A549 (cell line): ENCODE measurements around the gene PLA2G4B. TPM values are rescaled to one million over a fixed set of nuclear protein-coding genes. Genes with fewer than 3 reads are reported as not detected.

Experiments used
- ATAC-seq, 2 experiments: fragments of 200-7000 bp in 1 of 2; fragments of >200 bp in 1 of 2; cut with Nextera tagmentation in 1 of 2; cut with Tn5 transposase in 1 of 2; 3 replicates each; pipeline versions ENCODE4 v1.8.0 to v1.9.1; 2018 to 2020; ENCODE audit warnings: mild to moderate bottlenecking in 1 of 2, moderate library complexity in 1 of 2
- CTCF ChIA-PET: fragments of 300-600 bp; sonication (Branson Sonifier 250); formaldehyde crosslinking; extraction: SDS; loops from one replicate; lab custom pipeline; 2021; ENCODE audit warnings: antibody characterized with exemption, inconsistent platforms; lab: Yijun Ruan, JAX
- POLR2A ChIA-PET: fragments of 350-600 bp; formaldehyde crosslinking; extraction: SDS; loops from one replicate; lab custom pipeline; 2021; ENCODE audit warnings: antibody characterized with exemption, inconsistent platforms; lab: Yijun Ruan, JAX
- DNase-seq, 2 experiments: peaks; one replicate each; pipeline versions ENCODE4 v3.0.0 to v3.0.0-alpha.2; 2011 to 2016; ENCODE audit warnings: low read depth in 1 of 2, low spot score in 1 of 2
- FAIRE-seq: peaks from 2 replicates; lab custom pipeline; 2011; peaks lifted over from hg19 to GRCh38; lab: Jason Lieb, UNC
- H3K27ac ChIP-seq, 2 experiments: fragments of >200 bp; sonication (Bioruptor Twin); formaldehyde crosslinking; 3 replicates each; pipeline ENCODE4 v1.5.1; 2016 to 2017
- H3K4me1 ChIP-seq: fragments of >200 bp; sonication (Bioruptor Twin); formaldehyde crosslinking; 3 replicates; pipeline ENCODE4 v1.6.1; 2016
- H3K4me2 ChIP-seq: fragments of >200 bp; sonication (Bioruptor Twin); formaldehyde crosslinking; 3 replicates; pipeline ENCODE4 v1.6.1; 2016
- H3K4me3 ChIP-seq: fragments of >200 bp; sonication (Bioruptor Twin); formaldehyde crosslinking; 3 replicates; pipeline ENCODE4 v1.5.1; 2016
- H3K9me3 ChIP-seq: fragments of >200 bp; sonication (Bioruptor Twin); formaldehyde crosslinking; 3 replicates; pipeline ENCODE4 v1.6.1; 2016
- BHLHE40 ChIP-seq: IDR thresholded peaks from 2 replicates; pipeline ENCODE4 v1.6.1; 2012; ENCODE audit warnings: low read depth, low read length, inconsistent platforms
- CBX2 ChIP-seq: fragments of 200-600 bp; sonication (generic); IDR thresholded peaks from 2 replicates; pipeline ENCODE4 v1.6.1; 2016; ENCODE audit warnings: low read depth, mild to moderate bottlenecking, borderline replicate concordance
- E2F6 ChIP-seq: IDR thresholded peaks from 2 replicates; pipeline ENCODE4 v1.6.1; 2012; ENCODE audit warnings: low read depth, borderline replicate concordance
- EHMT2 ChIP-seq: fragments of 200-600 bp; sonication (generic); IDR thresholded peaks from 2 replicates; pipeline ENCODE4 v1.6.1; 2016; ENCODE audit warnings: antibody characterized with exemption, low read depth, mild to moderate bottlenecking, moderate library complexity
- FOXS1 ChIP-seq: fragments of 250-450 bp; sonication (Bioruptor Pico); IDR thresholded peaks from 2 replicates; pipeline ENCODE4 v1.5.0; 2020; ENCODE audit warnings: mild to moderate bottlenecking, moderate library complexity
- HDAC2 ChIP-seq: fragments of 200-600 bp; sonication (generic); IDR thresholded peaks from 2 replicates; pipeline ENCODE4 v1.6.1; 2016
- HOXB5 ChIP-seq: fragments of 250-450 bp; sonication (Bioruptor Pico); IDR thresholded peaks from 2 replicates; pipeline ENCODE4 v1.5.0; 2020; ENCODE audit warnings: mild to moderate bottlenecking, moderate library complexity
- MAZ ChIP-seq: fragments of 150-350 bp; IDR thresholded peaks from 2 replicates; pipeline ENCODE4 v1.6.1; 2014; ENCODE audit warnings: antibody characterized with exemption, low read depth, low read length, borderline replicate concordance
- NFE2L2 ChIP-seq: fragments of 150-350 bp; conservative IDR thresholded peaks from 2 replicates; pipeline ENCODE4 v1.6.1; 2014; ENCODE audit warnings: low read length
- NPAS2 ChIP-seq: fragments of 250-450 bp; sonication (Bioruptor Pico); IDR thresholded peaks from 2 replicates; pipeline ENCODE4 v1.8.0; 2022; ENCODE audit warnings: mild to moderate bottlenecking, moderate library complexity, borderline replicate concordance
- PHF8 ChIP-seq: fragments of 200-600 bp; sonication (generic); IDR thresholded peaks from 2 replicates; pipeline ENCODE4 v1.6.1; 2016; ENCODE audit warnings: low read depth, mild to moderate bottlenecking, antibody characterized with exemption, moderate library complexity, borderline replicate concordance
- RFX5 ChIP-seq: fragments of 450-650 bp; IDR thresholded peaks from 2 replicates; pipeline ENCODE4 v1.7.1; 2014; ENCODE audit warnings: antibody characterized with exemption, mild to moderate bottlenecking, moderate library complexity
- SMC3 ChIP-seq: fragments of >200 bp; sonication (Bioruptor Twin); formaldehyde crosslinking; IDR thresholded peaks from 3 replicates; pipeline ENCODE4 v1.6.1; 2018; ENCODE audit warnings: inconsistent platforms
- ZC3H11A ChIP-seq: fragments of 450-650 bp; IDR thresholded peaks from 2 replicates; pipeline ENCODE4 v1.6.1; 2014; ENCODE audit warnings: antibody characterized with exemption, mild to moderate bottlenecking
- WGBS: methylation state at CpG from one replicate; pipeline ENCODE4 v1.1.6; 2017; ENCODE audit errors: missing lambda C conversion rate; 5-methylcytosine and 5-hydroxymethylcytosine counted together
- polyA plus RNA-seq, 4 experiments: library from polyadenylated mRNA; depleted of rRNA in 3 of 4; stranded (reverse); fragments of >200 nt; fragmentation: RNase III in 1 of 4; extraction: RNeasy Plus Mini Kit Qiagen cat#74134 plus additional on column Dnase treatment in 1 of 4; gene quantifications; 2 replicates in 3 of 4; 3 replicates in 1 of 4; pipeline ENCODE4 v1.2.3, GENCODE V29; 2011 to 2017
- TF ChIP-seq, protein P1 (sequence below): fragments of 200-600 bp; sonication (generic); IDR thresholded peaks from 2 replicates; pipeline ENCODE4 v1.6.1; 2016; ENCODE audit warnings: antibody characterized with exemption, mild to moderate bottlenecking, moderate library complexity
- TF ChIP-seq, protein P2 (sequence below): fragments of >200 bp; sonication (Bioruptor Twin); formaldehyde crosslinking; IDR thresholded peaks from 2 replicates; pipeline ENCODE4 v1.6.1; 2016
- TF ChIP-seq, protein P3 (sequence below): fragments of 250-450 bp; sonication (Bioruptor Pico); IDR thresholded peaks from 2 replicates; pipeline ENCODE4 v1.5.0; 2020; ENCODE audit warnings: low read depth, mild to moderate bottlenecking, moderate library complexity
- TF ChIP-seq, protein P4 (sequence below): fragments of >200 bp; sonication (Bioruptor Twin); formaldehyde crosslinking; IDR thresholded peaks from 3 replicates; pipeline ENCODE4 v1.5.1; 2016
- TF ChIP-seq, protein P5 (sequence below): IDR thresholded peaks from 2 replicates; pipeline ENCODE4 v1.6.1; 2012
- TF ChIP-seq, protein P6 (sequence below): IDR thresholded peaks from 2 replicates; pipeline ENCODE4 v1.6.1; 2012

The PLA2G4B gene
- polyA plus RNA-seq, 2 of the 4 experiments (the other 2 are of a cell fraction) = 2.2 to 2.6 TPM

GRCh38 chr15:41860049-41860828 is 21.6 kb downstream of the PLA2G4B start:
- TF ChIP-seq, protein P1, sequence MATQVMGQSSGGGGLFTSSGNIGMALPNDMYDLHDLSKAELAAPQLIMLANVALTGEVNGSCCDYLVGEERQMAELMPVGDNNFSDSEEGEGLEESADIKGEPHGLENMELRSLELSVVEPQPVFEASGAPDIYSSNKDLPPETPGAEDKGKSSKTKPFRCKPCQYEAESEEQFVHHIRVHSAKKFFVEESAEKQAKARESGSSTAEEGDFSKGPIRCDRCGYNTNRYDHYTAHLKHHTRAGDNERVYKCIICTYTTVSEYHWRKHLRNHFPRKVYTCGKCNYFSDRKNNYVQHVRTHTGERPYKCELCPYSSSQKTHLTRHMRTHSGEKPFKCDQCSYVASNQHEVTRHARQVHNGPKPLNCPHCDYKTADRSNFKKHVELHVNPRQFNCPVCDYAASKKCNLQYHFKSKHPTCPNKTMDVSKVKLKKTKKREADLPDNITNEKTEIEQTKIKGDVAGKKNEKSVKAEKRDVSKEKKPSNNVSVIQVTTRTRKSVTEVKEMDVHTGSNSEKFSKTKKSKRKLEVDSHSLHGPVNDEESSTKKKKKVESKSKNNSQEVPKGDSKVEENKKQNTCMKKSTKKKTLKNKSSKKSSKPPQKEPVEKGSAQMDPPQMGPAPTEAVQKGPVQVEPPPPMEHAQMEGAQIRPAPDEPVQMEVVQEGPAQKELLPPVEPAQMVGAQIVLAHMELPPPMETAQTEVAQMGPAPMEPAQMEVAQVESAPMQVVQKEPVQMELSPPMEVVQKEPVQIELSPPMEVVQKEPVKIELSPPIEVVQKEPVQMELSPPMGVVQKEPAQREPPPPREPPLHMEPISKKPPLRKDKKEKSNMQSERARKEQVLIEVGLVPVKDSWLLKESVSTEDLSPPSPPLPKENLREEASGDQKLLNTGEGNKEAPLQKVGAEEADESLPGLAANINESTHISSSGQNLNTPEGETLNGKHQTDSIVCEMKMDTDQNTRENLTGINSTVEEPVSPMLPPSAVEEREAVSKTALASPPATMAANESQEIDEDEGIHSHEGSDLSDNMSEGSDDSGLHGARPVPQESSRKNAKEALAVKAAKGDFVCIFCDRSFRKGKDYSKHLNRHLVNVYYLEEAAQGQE = no peak
- TF ChIP-seq PHF8 (no peak), NPAS2 (no peak), HDAC2 (no peak), FOXS1 (CRISPR knock-in tag) (no peak), ZC3H11A (no peak), RFX5 (no peak)
- TF ChIP-seq, protein P2, sequence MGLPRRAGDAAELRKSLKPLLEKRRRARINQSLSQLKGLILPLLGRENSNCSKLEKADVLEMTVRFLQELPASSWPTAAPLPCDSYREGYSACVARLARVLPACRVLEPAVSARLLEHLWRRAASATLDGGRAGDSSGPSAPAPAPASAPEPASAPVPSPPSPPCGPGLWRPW = no peak
- TF ChIP-seq, protein P3, sequence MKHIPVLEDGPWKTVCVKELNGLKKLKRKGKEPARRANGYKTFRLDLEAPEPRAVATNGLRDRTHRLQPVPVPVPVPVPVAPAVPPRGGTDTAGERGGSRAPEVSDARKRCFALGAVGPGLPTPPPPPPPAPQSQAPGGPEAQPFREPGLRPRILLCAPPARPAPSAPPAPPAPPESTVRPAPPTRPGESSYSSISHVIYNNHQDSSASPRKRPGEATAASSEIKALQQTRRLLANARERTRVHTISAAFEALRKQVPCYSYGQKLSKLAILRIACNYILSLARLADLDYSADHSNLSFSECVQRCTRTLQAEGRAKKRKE (CRISPR knock-in tag) = no peak
- TF ChIP-seq, protein P4, sequence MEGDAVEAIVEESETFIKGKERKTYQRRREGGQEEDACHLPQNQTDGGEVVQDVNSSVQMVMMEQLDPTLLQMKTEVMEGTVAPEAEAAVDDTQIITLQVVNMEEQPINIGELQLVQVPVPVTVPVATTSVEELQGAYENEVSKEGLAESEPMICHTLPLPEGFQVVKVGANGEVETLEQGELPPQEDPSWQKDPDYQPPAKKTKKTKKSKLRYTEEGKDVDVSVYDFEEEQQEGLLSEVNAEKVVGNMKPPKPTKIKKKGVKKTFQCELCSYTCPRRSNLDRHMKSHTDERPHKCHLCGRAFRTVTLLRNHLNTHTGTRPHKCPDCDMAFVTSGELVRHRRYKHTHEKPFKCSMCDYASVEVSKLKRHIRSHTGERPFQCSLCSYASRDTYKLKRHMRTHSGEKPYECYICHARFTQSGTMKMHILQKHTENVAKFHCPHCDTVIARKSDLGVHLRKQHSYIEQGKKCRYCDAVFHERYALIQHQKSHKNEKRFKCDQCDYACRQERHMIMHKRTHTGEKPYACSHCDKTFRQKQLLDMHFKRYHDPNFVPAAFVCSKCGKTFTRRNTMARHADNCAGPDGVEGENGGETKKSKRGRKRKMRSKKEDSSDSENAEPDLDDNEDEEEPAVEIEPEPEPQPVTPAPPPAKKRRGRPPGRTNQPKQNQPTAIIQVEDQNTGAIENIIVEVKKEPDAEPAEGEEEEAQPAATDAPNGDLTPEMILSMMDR = no peak
- FAIRE-seq (no peak), ATAC-seq (no peak), DNase-seq (no peak)
- CTCF ChIA-PET = no interaction called here
- no peaks in the 10 kb centered on the region for H3K4me1 ChIP-seq
- H3K27ac ChIP-seq = no peak overlapping the region
- H3K4me3 ChIP-seq = no peak overlapping the region
- H3K4me2 ChIP-seq = no peak overlapping the region
- POLR2A ChIA-PET = no interaction called here
- 61% methylated on average over 10 of the region's 15 CpGs for WGBS
- no peaks in the 10 kb centered on the region for H3K9me3 ChIP-seq

GRCh38 chr15:41861736-41862356 is 23.2 kb downstream of the PLA2G4B start:
- CTCF ChIA-PET = interaction anchor here (0.7 to 1.8 kb wide), 4 partner anchors 9 to 222 kb away, joined by 3 to 6 read pairs (median 4); no protein-coding TSS in a partner anchor
- no peak overlapping the region for H3K4me2 ChIP-seq
- TF ChIP-seq, protein P5, sequence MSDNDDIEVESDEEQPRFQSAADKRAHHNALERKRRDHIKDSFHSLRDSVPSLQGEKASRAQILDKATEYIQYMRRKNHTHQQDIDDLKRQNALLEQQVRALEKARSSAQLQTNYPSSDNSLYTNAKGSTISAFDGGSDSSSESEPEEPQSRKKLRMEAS = no peak
- no peak for TF ChIP-seq ZC3H11A
- TF ChIP-seq, all 56 proteins: peak for 0
- DNase-seq (no peak), FAIRE-seq (no peak), ATAC-seq (no peak)
- no peaks in the 10 kb centered on the region for H3K4me1 ChIP-seq
- POLR2A ChIA-PET = no interaction called here
- whole genome bisulfite sequencing = 79% methylated on average over 16 of the region's 18 CpGs
- no peak overlapping the region for H3K27ac ChIP-seq
- H3K4me3 ChIP-seq = no peak overlapping the region
- no peaks in the 10 kb centered on the region for H3K9me3 ChIP-seq

GRCh38 chr15:41862515-41863116 is 24.0 kb downstream of the PLA2G4B start:
- Histone ChIP-seq H3K27ac (no peak overlapping the region), H3K4me2 (no peak overlapping the region), H3K4me1 (no peaks in the 10 kb centered on the region), H3K9me3 (no peaks in the 10 kb centered on the region), H3K4me3 (no peak overlapping the region)
- ATAC-seq (no peak), FAIRE-seq (no peak), DNase-seq (no peak)
- WGBS = 72% methylated on average over 10 of the region's 19 CpGs
- ChIA-PET CTCF (interaction anchor here (0.7 to 1.8 kb wide), 4 partner anchors 12 to 222 kb away, joined by 3 to 6 read pairs (median 5); no protein-coding TSS in a partner anchor), POLR2A (no interaction called here)
- TF ChIP-seq, protein P5 = no peak
- TF ChIP-seq RFX5 (no peak), BHLHE40 (no peak), EHMT2 (no peak), E2F6 (no peak), PHF8 (no peak), NFE2L2 (no peak), SMC3 (no peak), FOXS1 (CRISPR knock-in tag) (no peak), HOXB5 (CRISPR knock-in tag) (no peak), CBX2 (no peak), MAZ (no peak)
- TF ChIP-seq, protein P6, sequence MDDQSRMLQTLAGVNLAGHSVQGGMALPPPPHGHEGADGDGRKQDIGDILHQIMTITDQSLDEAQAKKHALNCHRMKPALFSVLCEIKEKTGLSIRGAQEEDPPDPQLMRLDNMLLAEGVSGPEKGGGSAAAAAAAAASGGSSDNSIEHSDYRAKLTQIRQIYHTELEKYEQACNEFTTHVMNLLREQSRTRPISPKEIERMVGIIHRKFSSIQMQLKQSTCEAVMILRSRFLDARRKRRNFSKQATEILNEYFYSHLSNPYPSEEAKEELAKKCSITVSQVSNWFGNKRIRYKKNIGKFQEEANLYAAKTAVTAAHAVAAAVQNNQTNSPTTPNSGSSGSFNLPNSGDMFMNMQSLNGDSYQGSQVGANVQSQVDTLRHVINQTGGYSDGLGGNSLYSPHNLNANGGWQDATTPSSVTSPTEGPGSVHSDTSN = no peak
- TF ChIP-seq, protein P2 = no peak
